Measurements from ENCODE around the gene GPR35. TPM values are rescaled to one million over a fixed set of nuclear protein-coding genes. Genes with fewer than 3 reads are reported as not detected.

The GPR35 gene
- total RNA-seq, 2 donors from 2014 or later = 0.55 to 0.71 TPM

- H3K27ac ChIP-seq (ENCODE audit: low read depth, low read length) = no peak overlapping the region
- TF ChIP-seq CTCF (conservative IDR thresholded peaks at IDR 0.05) = no peak
- peaks cover 26% of the 10 kb centered on the region for H3K36me3 Mint-ChIP-seq (ENCODE audit: low read depth)
- H3K4me1 Mint-ChIP-seq = peaks cover 23% of the 10 kb centered on the region
- peaks cover 9% of the 10 kb centered on the region for H3K4me1 ChIP-seq (ENCODE audit: control insufficient read depth, insufficient read depth, low read length)
- no peak overlapping the region for H3K4me3 Mint-ChIP-seq
- 79 to 91% methylated on average over 11 to 14 of the region's 14 CpGs for WGBS, 2 experiments (ENCODE audit: insufficient coverage in 1 of 2, insufficient read length in 1 of 2)
- no peaks in the 10 kb centered on the region for H3K9me3 Mint-ChIP-seq
- H3K27me3 Mint-ChIP-seq (ENCODE audit: insufficient read depth) = no peaks in the 10 kb centered on the region
- no peak overlapping the region for H3K9ac ChIP-seq (ENCODE audit: extremely low read depth, low read length, poor library complexity, severe bottlenecking)
- H3K27ac Mint-ChIP-seq = no peak overlapping the region
- peaks cover 21% of the 10 kb centered on the region for H3K36me3 ChIP-seq (ENCODE audit: control insufficient read depth, insufficient read depth, low read length)
- H3K27me3 ChIP-seq (ENCODE audit: control insufficient read depth, insufficient read depth, low read length, poor library complexity, severe bottlenecking) = no peaks in the 10 kb centered on the region
- H3K9me3 ChIP-seq (ENCODE audit: control insufficient read depth, low read length) = no peaks in the 10 kb centered on the region
- H3K4me3 ChIP-seq (ENCODE audit: low read length) = no peak overlapping the region
- no peak for DNase-seq
Observed at GRCh38 chr2:240589375-240589774, 35.9 kb upstream of the GPR35 start.

- no peak overlapping the region for H3K9ac ChIP-seq (ENCODE audit: extremely low read depth, low read length, poor library complexity, severe bottlenecking)
- WGBS, 2 experiments (ENCODE audit: insufficient coverage in 1 of 2, insufficient read length in 1 of 2) = 88 to 89% methylated on average over 12 to 16 of the region's 16 CpGs
- H3K9me3 Mint-ChIP-seq = no peaks in the 10 kb centered on the region
- DNase-seq = no peak
- H3K4me3 Mint-ChIP-seq = no peak overlapping the region
- H3K4me3 ChIP-seq (ENCODE audit: low read length) = no peak overlapping the region
- no peaks in the 10 kb centered on the region for H3K27me3 Mint-ChIP-seq (ENCODE audit: insufficient read depth)
- H3K9me3 ChIP-seq (ENCODE audit: control insufficient read depth, low read length) = no peaks in the 10 kb centered on the region
- no peak for TF ChIP-seq CTCF (conservative IDR thresholded peaks at IDR 0.05)
- peaks cover 6% of the 10 kb centered on the region for H3K4me1 ChIP-seq (ENCODE audit: control insufficient read depth, insufficient read depth, low read length)
- no peak overlapping the region for H3K27ac ChIP-seq (ENCODE audit: low read depth, low read length)
- H3K27me3 ChIP-seq (ENCODE audit: control insufficient read depth, insufficient read depth, low read length, poor library complexity, severe bottlenecking) = no peaks in the 10 kb centered on the region
- H3K36me3 Mint-ChIP-seq (ENCODE audit: low read depth) = peaks cover 21% of the 10 kb centered on the region
- no peak overlapping the region for H3K27ac Mint-ChIP-seq
- peaks cover 21% of the 10 kb centered on the region for H3K4me1 Mint-ChIP-seq
- peaks cover 21% of the 10 kb centered on the region for H3K36me3 ChIP-seq (ENCODE audit: control insufficient read depth, insufficient read depth, low read length)
Observed at GRCh38 chr2:240589850-240590525, 35.3 kb upstream of the GPR35 start.

- WGBS, 2 experiments (ENCODE audit: insufficient coverage in 1 of 2, insufficient read length in 1 of 2) = 95 to 98% methylated on average over 12 to 21 of the region's 21 CpGs
- Mint-ChIP-seq H3K27me3 (ENCODE audit: insufficient read depth) (no peaks in the 10 kb centered on the region), H3K4me3 (no peak overlapping the region), H3K9me3 (no peaks in the 10 kb centered on the region), H3K27ac (no peak overlapping the region), H3K4me1 (peaks cover 19% of the 10 kb centered on the region), H3K36me3 (ENCODE audit: low read depth) (peaks cover 21% of the 10 kb centered on the region)
- Histone ChIP-seq H3K36me3 (ENCODE audit: control insufficient read depth, insufficient read depth, low read length) (peaks cover 21% of the 10 kb centered on the region), H3K27me3 (ENCODE audit: control insufficient read depth, insufficient read depth, low read length, poor library complexity, severe bottlenecking) (no peaks in the 10 kb centered on the region), H3K27ac (ENCODE audit: low read depth, low read length) (no peak overlapping the region), H3K4me3 (ENCODE audit: low read length) (no peak overlapping the region), H3K4me1 (ENCODE audit: control insufficient read depth, insufficient read depth, low read length) (no peaks in the 10 kb centered on the region), H3K9me3 (ENCODE audit: control insufficient read depth, low read length) (no peaks in the 10 kb centered on the region), H3K9ac (ENCODE audit: extremely low read depth, low read length, poor library complexity, severe bottlenecking) (no peak overlapping the region)
- TF ChIP-seq CTCF (conservative IDR thresholded peaks at IDR 0.05) = no peak
- DNase-seq = no peak
Observed at GRCh38 chr2:240590681-240591111, 34.6 kb upstream of the GPR35 start.
